Hepatocyte (in vitro differentiated cells): ENCODE measurements around the gene ATP5PF. TPM values are rescaled to one million over a fixed set of nuclear protein-coding genes. Genes with fewer than 3 reads are reported as not detected.
"Not testable (repeated sequence)": the region's sequence is repeated elsewhere in the genome, so short reads cannot be mapped to it uniquely, and the experiment has no call there.

ENCODE experiments used
- DNase-seq: peaks from one replicate; pipeline ENCODE4 v3.0.0-alpha.2; 2016; ENCODE audit warnings: low spot score
- H2AFZ ChIP-seq: fragments of 200-600 bp; sonication (generic); 2 replicates; pipeline ENCODE4 v1.6.0; 2016; ENCODE audit warnings: antibody characterized with exemption, mild to moderate bottlenecking
- H3K27ac ChIP-seq: fragments of 200-600 bp; sonication (generic); 2 replicates; pipeline ENCODE4 v1.5.1; 2016; ENCODE audit warnings: mild to moderate bottlenecking
- H3K27me3 ChIP-seq: fragments of 200-600 bp; sonication (generic); 2 replicates; pipeline ENCODE4 v1.6.1; 2016
- H3K36me3 ChIP-seq: fragments of 200-600 bp; sonication (generic); replicated peaks from 2 replicates; pipeline ENCODE4 v1.5.1; 2016; ENCODE audit warnings: low read depth; ENCODE audit not compliant: insufficient read depth
- H3K4me1 ChIP-seq: fragments of 200-600 bp; sonication (generic); 2 replicates; pipeline ENCODE4 v1.5.1; 2016; ENCODE audit warnings: mild to moderate bottlenecking, moderate library complexity; ENCODE audit not compliant: insufficient read depth
- H3K4me2 ChIP-seq: fragments of 200-600 bp; sonication (generic); 2 replicates; pipeline ENCODE4 v1.6.0; 2016
- H3K4me3 ChIP-seq: fragments of 200-600 bp; sonication (generic); 2 replicates; pipeline ENCODE4 v1.5.1; 2016; ENCODE audit warnings: mild to moderate bottlenecking
- H3K79me2 ChIP-seq: fragments of 200-600 bp; sonication (generic); 2 replicates; pipeline ENCODE4 v1.6.0; 2017; ENCODE audit warnings: mild to moderate bottlenecking
- H3K9me2 ChIP-seq: fragments of 200-600 bp; sonication (generic); replicated peaks from 2 replicates; pipeline ENCODE4 v1.6.0; 2017; ENCODE audit warnings: mild to moderate bottlenecking; ENCODE audit not compliant: insufficient read depth
- H3K9me3 ChIP-seq: fragments of 200-600 bp; sonication (generic); 2 replicates; pipeline ENCODE4 v1.5.1; 2016; ENCODE audit warnings: low read depth, mild to moderate bottlenecking
- H4K20me1 ChIP-seq: fragments of 200-600 bp; sonication (generic); 2 replicates; pipeline ENCODE4 v1.6.0; 2016; ENCODE audit warnings: mild to moderate bottlenecking; ENCODE audit not compliant: insufficient read depth, poor library complexity, severe bottlenecking
- EZH2 ChIP-seq: fragments of 200-600 bp; sonication (generic); IDR thresholded peaks from 2 replicates; pipeline ENCODE4 v1.6.1; 2016; ENCODE audit warnings: antibody characterized with exemption, mild to moderate bottlenecking, borderline replicate concordance
- EZH2phosphoT487 ChIP-seq: fragments of 200-600 bp; sonication (generic); IDR thresholded peaks from one replicate; pipeline ENCODE4 v1.6.1; 2018; ENCODE audit warnings: antibody characterized with exemption, mild to moderate bottlenecking, low read depth, moderate library complexity; ENCODE audit not compliant: unreplicated experiment, severe bottlenecking
- WGBS: methylation state at CpG from one replicate; pipeline ENCODE4 v1.1.6; 2016; ENCODE audit warnings: low lambda C conversion rate; ENCODE audit errors: missing lambda C conversion rate; 5-methylcytosine and 5-hydroxymethylcytosine counted together
- polyA plus RNA-seq: library from polyadenylated mRNA; unstranded; fragments of >200 nt; fragmentation: Nextera tagmentation; extraction: Ambion mirVana; gene quantifications from 2 replicates; pipeline ENCODE4 v1.2.1, GENCODE V29; 2016
- total RNA-seq: library from RNA; depleted of rRNA; stranded (reverse); fragments of >200 nt; gene quantifications from 2 replicates; pipeline ENCODE4 v1.2.3, GENCODE V29; 2014
- TF ChIP-seq, protein P1 (sequence below): fragments of 200-600 bp; sonication (generic); IDR thresholded peaks from 2 replicates; pipeline ENCODE4 v1.5.1; 2016; ENCODE audit warnings: antibody characterized with exemption, mild to moderate bottlenecking; ENCODE audit not compliant: poor library complexity

ATP5PF gene
- total and polyA plus RNA-seq, 2 experiments from 2014 or later: 178 to 510 TPM

DNA sequence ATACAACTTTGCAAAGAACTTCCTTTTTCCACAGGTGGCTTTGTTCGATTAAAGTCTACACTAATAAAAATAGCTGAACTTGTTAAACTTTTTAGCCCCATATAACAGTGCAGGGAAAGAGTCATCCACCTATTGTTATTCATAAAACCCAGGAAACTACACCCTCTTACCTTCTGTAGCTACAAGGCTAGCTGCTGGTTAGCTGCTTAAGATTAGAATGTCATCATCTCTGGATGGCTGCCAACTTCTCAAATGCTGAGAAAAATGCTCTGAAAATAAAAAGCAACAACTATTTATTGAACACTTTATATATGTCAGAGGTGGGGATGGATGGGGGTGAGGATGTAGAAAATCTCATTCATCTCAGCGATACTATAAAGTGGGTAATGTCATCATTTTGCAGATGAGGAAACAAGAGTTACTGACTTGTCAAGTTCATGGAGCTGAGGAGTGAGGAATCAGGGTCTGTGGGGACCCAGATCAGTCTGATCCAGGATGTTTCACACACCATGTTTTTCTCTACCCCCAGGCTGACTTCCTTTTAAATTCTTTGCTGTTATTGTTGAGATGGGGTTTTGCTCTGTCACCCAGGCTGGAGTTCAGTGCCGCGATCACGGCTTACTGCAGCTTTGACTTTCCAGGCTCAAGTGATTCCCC is 17.1 kb downstream of the ATP5PF start:
- H3K9me3 ChIP-seq: no peaks in the 10 kb centered on the region
- no peaks in the 10 kb centered on the region for H3K79me2 ChIP-seq
- WGBS: 91% methylated on average over 5 of the region's 5 CpGs
- no peak overlapping the region for H3K4me3 ChIP-seq
- H3K27ac ChIP-seq: no peak overlapping the region
- TF ChIP-seq, protein P1, sequence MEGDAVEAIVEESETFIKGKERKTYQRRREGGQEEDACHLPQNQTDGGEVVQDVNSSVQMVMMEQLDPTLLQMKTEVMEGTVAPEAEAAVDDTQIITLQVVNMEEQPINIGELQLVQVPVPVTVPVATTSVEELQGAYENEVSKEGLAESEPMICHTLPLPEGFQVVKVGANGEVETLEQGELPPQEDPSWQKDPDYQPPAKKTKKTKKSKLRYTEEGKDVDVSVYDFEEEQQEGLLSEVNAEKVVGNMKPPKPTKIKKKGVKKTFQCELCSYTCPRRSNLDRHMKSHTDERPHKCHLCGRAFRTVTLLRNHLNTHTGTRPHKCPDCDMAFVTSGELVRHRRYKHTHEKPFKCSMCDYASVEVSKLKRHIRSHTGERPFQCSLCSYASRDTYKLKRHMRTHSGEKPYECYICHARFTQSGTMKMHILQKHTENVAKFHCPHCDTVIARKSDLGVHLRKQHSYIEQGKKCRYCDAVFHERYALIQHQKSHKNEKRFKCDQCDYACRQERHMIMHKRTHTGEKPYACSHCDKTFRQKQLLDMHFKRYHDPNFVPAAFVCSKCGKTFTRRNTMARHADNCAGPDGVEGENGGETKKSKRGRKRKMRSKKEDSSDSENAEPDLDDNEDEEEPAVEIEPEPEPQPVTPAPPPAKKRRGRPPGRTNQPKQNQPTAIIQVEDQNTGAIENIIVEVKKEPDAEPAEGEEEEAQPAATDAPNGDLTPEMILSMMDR: no peak
- TF ChIP-seq EZH2 (no peak), EZH2phosphoT487 (no peak)
- H3K4me2 ChIP-seq: no peak overlapping the region
- no peak overlapping the region for H2AFZ ChIP-seq
- no peaks in the 10 kb centered on the region for H3K27me3 ChIP-seq
- no peaks in the 10 kb centered on the region for H3K36me3 ChIP-seq
- H4K20me1 ChIP-seq: no peaks in the 10 kb centered on the region
- no peaks in the 10 kb centered on the region for H3K4me1 ChIP-seq
- peak; percentile 14 for DNase-seq
- H3K9me2 ChIP-seq: no peaks in the 10 kb centered on the region

DNA sequence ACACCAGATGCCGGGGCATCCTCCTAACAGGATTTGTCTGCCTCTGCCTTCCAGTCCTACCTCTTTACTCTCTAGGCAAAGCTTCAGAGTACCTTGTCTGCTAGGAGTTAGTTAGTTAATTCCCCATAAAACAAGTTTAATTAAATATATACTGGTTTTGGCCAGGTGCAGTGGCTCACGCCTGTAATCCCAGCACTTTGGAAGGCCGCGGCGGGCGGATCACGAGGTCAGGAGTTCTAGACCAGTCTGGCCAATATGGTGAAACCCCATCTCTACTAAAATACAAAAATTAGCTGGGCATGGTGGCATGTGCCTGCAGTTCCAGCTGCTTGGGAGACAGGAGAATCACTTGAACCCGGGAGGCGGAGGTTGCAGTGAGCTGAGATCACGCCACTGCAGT is 20.6 kb downstream of the ATP5PF start:
- not testable (repeated sequence) for H3K9me2 ChIP-seq, H3K4me1 ChIP-seq, DNase-seq, H2AFZ ChIP-seq, H3K36me3 ChIP-seq, H3K27ac ChIP-seq, H3K4me2 ChIP-seq, H3K27me3 ChIP-seq, H3K4me3 ChIP-seq, H4K20me1 ChIP-seq, H3K79me2 ChIP-seq, H3K9me3 ChIP-seq
- 95% methylated on average over 10 of the region's 10 CpGs for WGBS

DNA sequence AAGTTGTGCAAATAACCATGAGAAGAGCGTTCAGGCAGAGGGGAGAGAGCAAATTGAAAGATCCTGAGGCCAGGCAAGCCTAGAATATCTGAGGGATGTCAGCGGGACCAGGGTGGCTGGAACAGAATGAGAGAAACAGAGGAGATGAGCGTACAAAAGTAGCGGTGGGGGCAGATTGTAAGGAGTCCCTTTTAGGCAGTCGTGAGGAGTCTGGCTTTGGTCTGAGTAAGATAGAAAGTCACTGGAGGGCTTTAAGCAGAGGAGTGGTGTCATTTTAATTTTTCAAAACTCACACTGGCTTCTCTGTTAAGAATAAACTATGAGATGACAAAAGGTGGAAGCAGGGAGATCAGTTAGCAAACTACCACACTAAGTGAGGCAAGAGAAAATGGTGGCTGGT is 24.2 kb downstream of the ATP5PF start:
- H3K9me3 ChIP-seq: no peaks in the 10 kb centered on the region
- H3K9me2 ChIP-seq: no peaks in the 10 kb centered on the region
- H3K4me2 ChIP-seq: no peak overlapping the region
- no peaks in the 10 kb centered on the region for H3K79me2 ChIP-seq
- DNase-seq: no peak
- TF ChIP-seq, protein P1: no peak
- TF ChIP-seq EZH2: no peak
- TF ChIP-seq EZH2phosphoT487: no peak
- H3K27ac ChIP-seq: no peak overlapping the region
- 98% methylated on average over 5 of the region's 5 CpGs for WGBS
- no peaks in the 10 kb centered on the region for H3K27me3 ChIP-seq
- H4K20me1 ChIP-seq: no peaks in the 10 kb centered on the region
- H3K4me1 ChIP-seq: no peaks in the 10 kb centered on the region
- no peak overlapping the region for H2AFZ ChIP-seq
- no peak overlapping the region for H3K4me3 ChIP-seq
- no peaks in the 10 kb centered on the region for H3K36me3 ChIP-seq

DNA sequence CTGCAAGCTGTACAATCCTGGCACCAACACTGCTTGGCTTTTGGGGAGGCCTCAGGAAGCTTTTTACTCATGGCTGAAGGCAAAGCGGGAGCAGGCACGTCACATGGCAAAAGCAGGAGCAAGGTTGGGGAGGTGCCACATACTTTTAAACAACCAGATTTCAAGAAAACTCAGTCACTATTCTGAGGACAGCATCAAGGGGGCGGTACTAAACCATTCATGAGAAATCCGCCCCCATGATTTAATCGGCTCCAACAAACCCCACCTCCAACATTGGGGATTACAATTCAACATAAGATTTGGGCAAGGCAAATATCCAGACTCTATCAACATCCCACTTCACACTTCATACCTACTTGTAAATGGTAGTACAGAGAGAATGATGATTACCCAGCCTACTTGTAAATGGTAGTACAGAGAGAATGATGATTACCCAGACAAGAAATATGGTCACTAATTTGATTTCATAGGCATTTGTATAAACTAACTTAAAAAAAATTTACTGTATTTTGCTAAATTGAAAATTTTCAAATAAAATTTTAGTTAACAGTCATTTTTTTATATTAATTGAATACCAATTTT is 24.9 kb downstream of the ATP5PF start:
- TF ChIP-seq EZH2 (no peak), EZH2phosphoT487 (no peak)
- TF ChIP-seq, protein P1: no peak
- no peaks in the 10 kb centered on the region for H3K4me1 ChIP-seq
- no peaks in the 10 kb centered on the region for H3K36me3 ChIP-seq
- no peak overlapping the region for H3K27ac ChIP-seq
- no peaks in the 10 kb centered on the region for H3K79me2 ChIP-seq
- no peak for DNase-seq
- 90% methylated on average over 5 of the region's 5 CpGs for WGBS
- no peak overlapping the region for H2AFZ ChIP-seq
- H3K9me2 ChIP-seq: no peaks in the 10 kb centered on the region
- H4K20me1 ChIP-seq: no peaks in the 10 kb centered on the region
- no peaks in the 10 kb centered on the region for H3K9me3 ChIP-seq
- no peak overlapping the region for H3K4me3 ChIP-seq
- H3K4me2 ChIP-seq: no peak overlapping the region
- no peaks in the 10 kb centered on the region for H3K27me3 ChIP-seq
